Activated naive CD4-positive, alpha-beta T cell treated with Interleukin-2 at 50 U/mL for 16 hours (primary cell): ENCODE data around the gene KRT7.
A peak's percentile ranks its signal among the peaks of the same experiment; 100 is the strongest.

ENCODE experiments used
- DNase-seq: peaks from one replicate; pipeline ENCODE4 v3.0.0-alpha.2; 2020

Gene KRT7

GRCh38 chr12:52258335-52258901 is 25.4 kb downstream of the KRT7 start:
- no peak for DNase-seq

GRCh38 chr12:52259657-52260243 is 26.7 kb downstream of the KRT7 start:
- no peak for DNase-seq

- no peak for DNase-seq
Measured at GRCh38 chr12:52260361-52261207, 27.5 kb downstream of the KRT7 start.

- DNase-seq = no peak
Measured at GRCh38 chr12:52261208-52261484, 28.1 kb downstream of the KRT7 start.

GRCh38 chr12:52262286-52262685 is 29.2 kb downstream of the KRT7 start:
- DNase-seq = no peak

- DNase-seq = no peak
Measured at GRCh38 chr12:52263761-52264434, 30.9 kb downstream of the KRT7 start.

GRCh38 chr12:52264435-52264825 is 31.4 kb downstream of the KRT7 start:
- no peak for DNase-seq

GRCh38 chr12:52266514-52266913 is 33.5 kb downstream of the KRT7 start:
- DNase-seq = no peak

GRCh38 chr12:52267266-52267665 is 34.2 kb downstream of the KRT7 start:
- no peak for DNase-seq

GRCh38 chr12:52267699-52268098 is 34.7 kb downstream of the KRT7 start:
- no peak for DNase-seq

- DNase-seq = no peak
Measured at GRCh38 chr12:52268212-52268611, 35.2 kb downstream of the KRT7 start.

- DNase-seq = no peak
Measured at GRCh38 chr12:52270541-52271070, 37.6 kb downstream of the KRT7 start.

GRCh38 chr12:52271158-52271557 is 38.1 kb downstream of the KRT7 start:
- DNase-seq = no peak

- DNase-seq = no peak
Measured at GRCh38 chr12:52274521-52275120, 41.6 kb downstream of the KRT7 start, which contains the start of gene KRT86. TSS of gene KRT86 (plus strand) at chr12:52274645. CDS start at chr12:52301917, 27,272 bp downstream.

- no peak for DNase-seq
Measured at GRCh38 chr12:52275686-52276085, 42.6 kb downstream of the KRT7 start.

GRCh38 chr12:52277486-52278245 is 44.6 kb downstream of the KRT7 start:
- DNase-seq = no peak

GRCh38 chr12:52278575-52279421 is 45.8 kb downstream of the KRT7 start:
- peak; percentile 77 for DNase-seq

- no peak for DNase-seq
Measured at GRCh38 chr12:52279422-52280318, 46.6 kb downstream of the KRT7 start.

- no peak for DNase-seq
Measured at GRCh38 chr12:52280319-52280795, 47.3 kb downstream of the KRT7 start.
